Skeletal muscle tissue (tissue), 4 donors: ENCODE results near the gene SLC25A12. TPM values are rescaled to one million over a fixed set of nuclear protein-coding genes. Genes with fewer than 3 reads are reported as not detected.

Experiments used
- H3K27ac ChIP-seq: one replicate; pipeline ENCODE4 v1.7.0; 2013; ENCODE audit warnings: mild to moderate bottlenecking, low read depth, low read length, inconsistent platforms
- H3K27me3 ChIP-seq, 3 donors: one replicate each; pipeline ENCODE4 v1.7.0; 2013; ENCODE audit warnings: low read length in 3 of 3; ENCODE audit not compliant: control insufficient read depth in 3 of 3, insufficient read depth in 3 of 3
- H3K36me3 ChIP-seq, 3 donors: one replicate each; pipeline ENCODE4 v1.7.0; 2013; ENCODE audit warnings: low read length in 3 of 3; ENCODE audit not compliant: control insufficient read depth in 3 of 3, insufficient read depth in 3 of 3
- H3K4me1 ChIP-seq, 3 donors: one replicate each; pipeline ENCODE4 v1.7.0; 2013; ENCODE audit warnings: low read length in 3 of 3, mild to moderate bottlenecking in 3 of 3; ENCODE audit not compliant: control insufficient read depth in 3 of 3, insufficient read depth in 3 of 3
- H3K4me3 ChIP-seq, 3 donors: one replicate each; pipeline ENCODE4 v1.7.0; 2013; ENCODE audit warnings: low read length in 3 of 3
- H3K9ac ChIP-seq, 3 donors: one replicate each; pipeline ENCODE4 v1.7.0; 2013; ENCODE audit warnings: low read length in 3 of 3, mild to moderate bottlenecking in 3 of 3, moderate library complexity in 2 of 3, low read depth in 1 of 3
- H3K9me3 ChIP-seq, 3 donors: one replicate each; pipeline ENCODE4 v1.7.0; 2013; ENCODE audit warnings: low read length in 3 of 3; ENCODE audit not compliant: control insufficient read depth in 3 of 3
- total RNA-seq: library from RNA; depleted of rRNA; stranded (reverse); fragments of >200 nt; gene quantifications from one replicate; pipeline ENCODE4 v1.2.3, GENCODE V29; 2014
- donor health status: Osteomylitis.

The SLC25A12 gene, protein sequence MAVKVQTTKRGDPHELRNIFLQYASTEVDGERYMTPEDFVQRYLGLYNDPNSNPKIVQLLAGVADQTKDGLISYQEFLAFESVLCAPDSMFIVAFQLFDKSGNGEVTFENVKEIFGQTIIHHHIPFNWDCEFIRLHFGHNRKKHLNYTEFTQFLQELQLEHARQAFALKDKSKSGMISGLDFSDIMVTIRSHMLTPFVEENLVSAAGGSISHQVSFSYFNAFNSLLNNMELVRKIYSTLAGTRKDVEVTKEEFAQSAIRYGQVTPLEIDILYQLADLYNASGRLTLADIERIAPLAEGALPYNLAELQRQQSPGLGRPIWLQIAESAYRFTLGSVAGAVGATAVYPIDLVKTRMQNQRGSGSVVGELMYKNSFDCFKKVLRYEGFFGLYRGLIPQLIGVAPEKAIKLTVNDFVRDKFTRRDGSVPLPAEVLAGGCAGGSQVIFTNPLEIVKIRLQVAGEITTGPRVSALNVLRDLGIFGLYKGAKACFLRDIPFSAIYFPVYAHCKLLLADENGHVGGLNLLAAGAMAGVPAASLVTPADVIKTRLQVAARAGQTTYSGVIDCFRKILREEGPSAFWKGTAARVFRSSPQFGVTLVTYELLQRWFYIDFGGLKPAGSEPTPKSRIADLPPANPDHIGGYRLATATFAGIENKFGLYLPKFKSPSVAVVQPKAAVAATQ
- total RNA-seq, result 27.7 TPM

DNA sequence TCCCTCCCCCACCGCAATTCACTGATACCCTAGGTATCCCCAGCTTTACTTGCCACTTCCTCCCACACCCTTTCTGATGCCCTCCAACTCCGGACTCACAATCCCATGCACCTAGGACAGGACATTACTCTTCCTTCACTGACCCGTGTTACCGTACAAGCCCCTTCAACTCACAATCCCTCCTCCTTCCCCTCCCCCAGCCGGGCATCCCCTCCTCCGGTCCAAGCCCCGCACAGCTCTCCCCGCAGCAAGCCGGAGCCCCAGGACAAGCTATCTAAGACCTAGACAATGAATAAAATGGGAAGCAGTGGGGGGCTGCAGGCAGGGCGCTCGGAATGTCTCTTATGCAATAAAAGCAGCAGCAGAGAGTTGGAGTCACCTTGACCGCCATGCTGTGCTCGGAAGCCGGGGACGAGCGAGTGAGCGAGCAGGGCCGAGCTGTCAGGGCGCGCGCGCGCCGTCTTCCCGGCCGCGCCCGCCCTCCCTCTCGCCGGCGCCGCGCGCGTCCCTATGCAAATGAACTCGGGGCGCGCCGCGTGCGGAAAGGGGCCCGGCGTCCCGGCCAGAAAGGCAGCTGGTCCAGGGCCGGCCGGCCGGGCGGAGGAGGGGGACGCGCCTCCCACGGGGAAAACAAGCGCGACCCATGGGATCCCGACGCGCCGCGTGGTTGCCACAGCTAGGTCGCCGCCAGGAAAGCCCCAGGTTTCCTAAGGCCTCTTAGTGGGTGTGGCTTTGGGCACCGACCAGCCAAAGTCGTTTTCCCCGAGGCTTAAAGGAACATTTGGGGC lies at the start of gene SLC25A12:
Gene SLC25A12, minus strand, starts transcription at position 421 of the 788 bp plus-strand sequence. Its CDS starts 30 bp downstream, at position 391.
- no peaks in the 10 kb centered on the region for H3K27me3 ChIP-seq
- H3K27ac ChIP-seq, result peak within 1 kb of the TSS; percentile 87
- H3K9ac ChIP-seq, result peak within 1 kb of the TSS; percentile 91 to 97 (median 93)
- no peaks in the 10 kb centered on the region for H3K9me3 ChIP-seq
- H3K36me3 ChIP-seq, result peaks cover 3 to 9% (median 5%) of the 10 kb centered on the region in 3 donors
- peaks cover 13 to 33% (median 17%) of the 10 kb centered on the region in 3 donors for H3K4me1 ChIP-seq
- H3K4me3 ChIP-seq, result peak within 1 kb of the TSS; percentile 95 to 100 (median 97)

DNA sequence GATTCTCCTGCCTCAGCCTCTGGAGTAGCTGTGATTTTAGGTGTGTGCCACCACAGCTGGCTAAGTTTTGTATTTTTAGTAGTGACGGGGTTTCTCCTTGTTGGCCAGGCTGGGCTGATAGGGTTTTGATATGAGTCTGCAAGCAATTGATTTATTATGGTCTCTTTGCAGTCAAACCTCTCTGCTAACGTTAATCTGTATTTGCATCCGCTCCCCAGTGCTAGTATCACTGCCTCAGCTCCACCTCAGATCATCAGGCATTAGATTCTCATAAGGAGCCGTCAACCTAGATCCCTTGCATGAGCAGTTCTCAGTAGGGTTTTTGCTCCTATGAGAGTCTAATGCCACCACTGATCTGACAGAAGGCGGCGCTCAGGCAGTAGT lies 47.3 kb upstream of the SLC25A12 start:
- Histone ChIP-seq H3K9me3 (no peaks in the 10 kb centered on the region), H3K27me3 (no peaks in the 10 kb centered on the region), H3K36me3 (no peaks in the 10 kb centered on the region), H3K4me1 (peaks cover 3 to 15% (median 11%) of the 10 kb centered on the region in 3 donors), H3K4me3 (no peak overlapping the region), H3K9ac (no peak overlapping the region), H3K27ac (no peak overlapping the region)

DNA sequence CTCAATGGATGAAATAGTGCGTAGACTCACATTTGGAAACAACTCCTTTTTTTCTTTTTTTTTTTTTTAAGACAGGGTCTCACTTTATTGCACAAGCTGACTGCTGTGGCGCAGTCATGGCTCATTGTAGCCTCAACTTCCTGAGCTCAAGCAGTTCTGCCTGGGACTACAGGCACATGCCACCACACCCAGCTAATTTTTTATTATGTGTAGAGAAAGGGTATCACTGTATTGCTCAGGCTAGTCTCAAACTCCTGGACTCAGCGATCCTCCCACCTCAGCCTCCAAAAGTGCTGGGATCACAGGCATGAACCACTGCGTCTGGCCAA lies 45.7 kb upstream of the SLC25A12 start:
- Histone ChIP-seq H3K9me3 (no peaks in the 10 kb centered on the region), H3K36me3 (no peaks in the 10 kb centered on the region), H3K4me3 (no peak overlapping the region), H3K4me1 (peaks cover 3 to 15% (median 11%) of the 10 kb centered on the region in 3 donors), H3K27ac (peak overlapping the region; percentile 89), H3K27me3 (no peaks in the 10 kb centered on the region), H3K9ac (no peak overlapping the region)

DNA sequence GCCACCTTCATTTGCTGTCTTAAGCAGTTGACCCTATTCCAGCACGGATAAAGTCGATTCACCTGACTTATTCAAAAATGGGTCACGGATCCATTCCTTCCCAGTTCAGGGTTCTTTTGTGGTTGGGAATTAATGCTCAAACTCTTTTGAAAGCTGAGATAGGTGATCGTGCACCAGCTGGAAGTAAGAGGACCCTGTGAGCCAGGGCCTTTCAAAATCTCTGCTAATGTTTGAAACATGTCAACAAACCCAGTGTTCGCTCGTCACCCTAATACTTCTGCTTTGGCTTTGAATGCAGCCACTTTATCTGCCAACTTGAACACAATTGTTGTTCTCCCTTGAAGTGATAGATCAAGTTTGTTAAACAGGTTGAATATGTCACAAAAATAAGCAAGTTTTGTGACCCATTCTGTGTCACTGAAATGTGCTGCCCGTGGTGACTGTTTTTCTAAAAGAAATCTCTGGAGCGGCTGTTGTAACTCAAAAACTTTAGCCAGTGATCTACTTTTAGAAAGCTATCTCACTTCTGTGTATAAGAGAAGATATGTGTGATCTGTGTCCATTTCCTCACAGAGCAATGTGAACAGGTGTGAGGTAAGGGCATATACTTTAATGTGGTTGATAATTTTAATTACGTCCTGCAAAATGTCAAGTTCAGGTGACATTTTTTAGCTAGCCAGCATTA lies 45.2 kb upstream of the SLC25A12 start:
- Histone ChIP-seq H3K27ac (peak overlapping the region; percentile 89), H3K4me3 (peak overlapping the region; percentile 23 to 36 (median 27)), H3K27me3 (no peaks in the 10 kb centered on the region), H3K36me3 (no peaks in the 10 kb centered on the region), H3K4me1 (peaks cover 3 to 15% (median 11%) of the 10 kb centered on the region in 3 donors), H3K9ac (peak overlapping the region in 2 of 3 donors; percentile 52 to 75), H3K9me3 (no peaks in the 10 kb centered on the region)

DNA sequence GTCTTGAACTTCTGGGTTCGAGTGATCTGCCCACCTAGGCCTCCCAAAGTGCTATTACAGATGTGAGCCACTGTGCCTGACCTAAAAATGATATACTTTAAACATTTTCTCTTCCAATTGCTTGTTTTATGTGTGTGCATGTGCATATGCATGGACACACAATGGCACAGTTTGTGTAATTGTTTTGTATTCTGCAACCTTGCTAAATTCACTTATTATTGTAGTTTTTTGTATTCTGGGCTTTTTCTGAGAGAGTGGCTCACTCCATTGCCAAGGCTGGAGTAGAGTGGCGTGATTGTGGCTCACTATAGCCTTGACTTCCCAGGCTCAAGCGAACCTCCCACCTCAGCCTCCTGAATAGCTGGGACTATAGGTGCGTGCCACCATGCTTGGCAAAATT lies 36.3 kb upstream of the SLC25A12 start:
- H3K4me1 ChIP-seq, result no peaks in the 10 kb centered on the region
- no peak overlapping the region for H3K4me3 ChIP-seq
- H3K9me3 ChIP-seq, result no peaks in the 10 kb centered on the region
- H3K9ac ChIP-seq, result no peak overlapping the region
- no peaks in the 10 kb centered on the region for H3K27me3 ChIP-seq
- peaks cover 0 to 22% (median 7%) of the 10 kb centered on the region in 3 donors for H3K36me3 ChIP-seq
- no peak overlapping the region for H3K27ac ChIP-seq

DNA sequence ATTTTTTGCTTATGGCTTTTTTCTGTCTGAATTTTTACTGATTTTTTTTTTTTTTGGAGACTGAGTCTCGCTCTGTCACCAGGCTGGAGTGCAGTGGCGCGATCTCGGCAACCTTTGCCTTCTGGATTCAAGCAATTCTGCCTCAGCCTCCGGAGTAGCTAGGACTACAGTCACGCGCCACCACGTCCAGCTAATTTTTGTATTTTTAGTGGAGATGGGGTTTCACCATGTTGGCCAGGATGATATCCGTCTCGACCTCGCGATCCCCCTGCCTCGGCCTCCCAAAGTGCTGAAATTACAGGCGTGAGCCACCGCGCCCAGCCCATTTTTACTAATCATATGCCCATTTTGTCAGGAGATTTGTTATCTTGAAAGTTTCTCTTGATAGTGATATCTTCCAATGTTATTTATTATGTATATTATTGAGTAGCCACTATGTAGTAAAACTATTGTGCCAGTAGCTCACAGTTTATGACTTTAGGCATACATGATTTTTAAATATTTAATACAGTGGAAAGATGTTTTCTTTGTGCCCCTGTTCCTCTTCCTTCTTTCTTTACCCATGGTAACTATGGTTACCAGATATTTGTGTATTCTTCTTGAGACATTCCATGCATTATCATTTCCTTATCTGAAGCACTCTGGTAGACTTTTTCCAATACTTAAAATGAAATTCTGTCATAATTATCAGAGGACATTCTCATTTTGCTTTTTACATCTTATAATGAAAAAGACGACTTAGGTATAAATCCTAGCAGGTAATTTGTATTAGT lies 30.3 kb upstream of the SLC25A12 start:
- Histone ChIP-seq H3K27me3 (no peaks in the 10 kb centered on the region), H3K36me3 (peaks cover 0 to 9% (median 3%) of the 10 kb centered on the region in 3 donors), H3K9me3 (no peaks in the 10 kb centered on the region), H3K9ac (no peak overlapping the region), H3K4me1 (peaks cover 13 to 28% (median 16%) of the 10 kb centered on the region in 3 donors), H3K4me3 (no peak overlapping the region), H3K27ac (no peak overlapping the region)

DNA sequence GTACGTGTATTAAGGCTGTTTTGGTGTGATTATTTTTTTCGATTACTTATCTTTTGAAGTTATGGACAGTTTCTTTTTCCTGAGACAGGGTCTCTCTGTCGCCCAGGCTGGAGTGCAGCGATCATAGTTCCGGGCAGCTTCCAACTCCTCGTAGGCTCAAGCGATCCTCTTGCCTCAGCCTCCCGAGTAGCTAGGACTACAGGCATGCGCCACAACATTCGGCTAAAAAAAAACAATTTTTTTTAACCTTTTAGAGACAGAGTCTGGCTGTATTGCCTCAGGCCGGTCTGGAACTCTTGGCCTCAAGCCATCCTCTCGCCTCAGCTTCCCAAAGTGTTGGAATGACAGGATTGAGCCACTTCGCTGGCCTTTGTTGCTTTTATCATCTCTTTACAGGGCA lies 29.2 kb upstream of the SLC25A12 start:
- H3K36me3 ChIP-seq, result peaks cover 0 to 9% (median 3%) of the 10 kb centered on the region in 3 donors
- H3K27ac ChIP-seq, result peak overlapping the region; percentile 97
- peak overlapping the region; percentile 92 to 99 (median 97) for H3K4me3 ChIP-seq
- H3K9me3 ChIP-seq, result no peaks in the 10 kb centered on the region
- H3K4me1 ChIP-seq, result peaks cover 13 to 28% (median 16%) of the 10 kb centered on the region in 3 donors
- H3K27me3 ChIP-seq, result no peaks in the 10 kb centered on the region
- H3K9ac ChIP-seq, result peak overlapping the region; percentile 91 to 100 (median 94)

DNA sequence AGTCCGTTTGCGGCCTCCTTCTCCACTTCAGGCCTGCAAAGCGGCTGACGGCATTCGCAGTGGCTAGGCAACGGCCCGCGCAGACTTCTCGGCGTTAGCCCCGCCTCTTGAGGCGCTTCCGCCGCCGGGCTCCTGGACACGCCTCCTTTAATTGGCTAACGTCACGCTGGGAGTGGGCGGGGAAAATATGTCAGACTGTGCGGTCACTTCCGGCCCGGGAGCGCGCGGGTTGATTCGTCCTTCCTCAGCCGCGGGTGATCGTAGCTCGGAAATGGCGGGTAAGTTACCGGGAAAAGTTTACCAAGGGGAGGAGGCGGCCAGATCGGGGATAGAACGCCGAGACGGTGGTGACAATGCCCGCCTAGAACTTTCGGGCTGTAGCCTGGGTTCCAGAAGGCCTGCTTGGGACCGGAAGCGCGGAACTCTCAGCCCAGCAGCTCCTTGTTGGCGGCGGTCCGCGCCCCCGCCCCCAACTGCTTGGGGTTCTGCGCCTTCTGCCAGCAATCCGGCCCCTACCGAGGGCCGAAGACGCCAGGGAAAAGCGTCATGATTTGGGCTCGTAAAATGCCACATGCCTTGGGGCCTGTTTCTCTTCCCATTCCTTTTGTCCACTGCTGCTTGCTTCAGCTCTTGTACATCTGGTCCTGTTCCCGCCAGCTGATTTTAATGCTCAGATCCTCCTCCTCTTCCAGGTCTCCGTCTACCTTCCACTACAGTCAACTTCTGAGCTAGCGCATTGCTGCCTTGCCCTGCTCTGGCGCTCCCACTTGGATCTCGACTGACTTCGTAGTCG lies 28.4 kb upstream of the SLC25A12 start, which contains the start of gene HAT1:
Gene HAT1, plus strand, starts transcription at position 232 of the 793 bp plus-strand sequence. Its CDS starts 40 bp downstream, at position 272.
- peak within 1 kb of the TSS; percentile 92 to 99 (median 97) for H3K4me3 ChIP-seq
- no peaks in the 10 kb centered on the region for H3K27me3 ChIP-seq
- peaks cover 0 to 5% (median 3%) of the 10 kb centered on the region in 3 donors for H3K36me3 ChIP-seq
- peaks cover 13 to 28% (median 16%) of the 10 kb centered on the region in 3 donors for H3K4me1 ChIP-seq
- no peaks in the 10 kb centered on the region for H3K9me3 ChIP-seq
- peak within 1 kb of the TSS; percentile 97 for H3K27ac ChIP-seq
- H3K9ac ChIP-seq, result peak within 1 kb of the TSS; percentile 94 to 100 (median 94)
